GM23248 (cell line): ENCODE data around the gene HMGXB4.

Experiments
- EZH2 ChIP-seq: fragments of 200-600 bp; sonication (generic); IDR thresholded peaks from 2 replicates; pipeline ENCODE4 v1.6.1; 2018; ENCODE audit warnings: antibody characterized with exemption, mild to moderate bottlenecking; ENCODE audit not compliant: insufficient read depth, poor library complexity, severe bottlenecking
- EZH2phosphoT487 ChIP-seq: fragments of 200-600 bp; sonication (generic); IDR thresholded peaks from 2 replicates; pipeline ENCODE4 v1.6.1; 2018; ENCODE audit warnings: antibody characterized with exemption, moderate library complexity, mild to moderate bottlenecking, low read depth; ENCODE audit not compliant: insufficient read depth

DNA sequence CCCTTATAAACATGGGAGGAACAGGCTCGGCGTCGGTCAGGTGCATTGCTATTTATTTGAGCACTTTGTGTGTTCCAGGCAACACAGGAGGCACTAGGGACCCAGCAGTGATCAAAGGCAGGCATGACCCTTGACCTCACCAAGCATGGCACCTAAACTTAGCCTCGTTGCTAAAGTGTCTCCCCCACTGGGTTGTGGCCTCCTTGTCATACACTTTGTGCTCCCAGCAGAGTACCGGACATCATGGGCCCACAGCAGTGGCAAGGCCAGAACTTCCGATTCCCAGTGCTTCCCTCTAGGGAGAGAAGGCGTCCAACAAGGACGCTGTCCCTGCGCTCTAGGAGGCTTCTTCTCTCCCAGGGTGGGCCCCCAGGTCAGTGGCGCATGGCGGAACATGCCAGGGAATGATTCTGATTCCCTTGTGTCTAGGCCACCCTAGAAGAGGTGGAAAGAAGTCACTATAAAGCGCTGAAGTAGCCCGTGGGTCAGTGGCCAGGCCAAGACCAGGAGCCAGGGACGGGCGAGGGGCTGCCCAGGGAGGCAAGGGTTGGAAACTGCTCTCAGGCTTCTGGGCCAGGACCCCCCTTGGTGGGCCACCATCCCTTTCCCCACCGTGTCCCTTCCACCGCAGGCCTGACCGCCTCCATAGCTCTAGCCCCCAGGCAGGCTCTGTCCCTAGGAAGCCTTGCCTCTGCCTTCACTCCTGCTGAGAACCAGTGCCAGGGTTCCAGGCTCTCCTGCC, 62.1 kb downstream of the HMGXB4 start:
- no peak for TF ChIP-seq EZH2
- no peak for TF ChIP-seq EZH2phosphoT487
